GM12891 (cell line): Measurements from ENCODE around the gene SEPSECS.

Source experiments
- DNase-seq: peaks from one replicate; pipeline ENCODE4 v3.0.0; 2011; ENCODE audit warnings: low spot score; ENCODE audit not compliant: insufficient read length
- FAIRE-seq: peaks from 2 replicates; lab custom pipeline; 2011; peaks lifted over from hg19 to GRCh38; lab: Jason Lieb, UNC
- PAX5 ChIP-seq: IDR thresholded peaks from 2 replicates; pipeline ENCODE4 v1.6.1; 2011; ENCODE audit warnings: low read length, moderate library complexity, mild to moderate bottlenecking; ENCODE audit not compliant: insufficient read depth, severe bottlenecking
- POLR2A ChIP-seq: IDR thresholded peaks from 2 replicates; pipeline ENCODE4 v1.6.1; 2011; ENCODE audit warnings: low read depth, low read length, control low read depth
- POLR2AphosphoS5 ChIP-seq: IDR thresholded peaks from 2 replicates; pipeline ENCODE4 v1.6.1; 2011; ENCODE audit warnings: low read depth, low read length, control low read depth
- POU2F2 ChIP-seq: IDR thresholded peaks from 2 replicates; pipeline ENCODE4 v1.6.1; 2011; ENCODE audit warnings: low read depth, mild to moderate bottlenecking, control low read depth, low read length, moderate library complexity
- SPI1 ChIP-seq: IDR thresholded peaks from 2 replicates; pipeline ENCODE4 v1.6.1; 2011; ENCODE audit warnings: low read depth, low read length, control low read depth
- TAF1 ChIP-seq: IDR thresholded peaks from 2 replicates; pipeline ENCODE4 v1.6.1; 2011; ENCODE audit warnings: low read depth, low read length, control low read depth

Gene SEPSECS

DNA sequence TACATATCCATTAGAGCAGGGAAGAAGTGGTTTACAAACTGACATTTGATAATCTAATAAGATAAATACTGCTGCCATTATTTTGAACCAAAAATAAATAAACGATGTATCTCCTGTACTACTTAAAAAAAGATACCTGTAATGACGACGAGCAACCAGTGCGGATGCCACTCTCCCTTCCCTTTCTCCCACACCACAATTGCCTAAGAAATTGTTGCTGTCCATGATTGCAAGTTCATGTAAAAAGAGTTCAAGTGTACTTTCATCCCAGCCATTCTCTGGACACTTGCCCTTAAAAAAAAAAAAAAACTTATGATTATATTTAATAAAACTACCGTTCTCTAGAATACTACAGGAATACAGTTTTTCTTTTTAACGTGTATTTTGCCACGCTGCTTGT lies 1.4 kb downstream of the SEPSECS start:
- FAIRE-seq (no peak), DNase-seq (no peak)
- TF ChIP-seq POU2F2 (no peak), TAF1 (no peak), POLR2AphosphoS5 (no peak), PAX5 (no peak), POLR2A (no peak), SPI1 (no peak)

DNA sequence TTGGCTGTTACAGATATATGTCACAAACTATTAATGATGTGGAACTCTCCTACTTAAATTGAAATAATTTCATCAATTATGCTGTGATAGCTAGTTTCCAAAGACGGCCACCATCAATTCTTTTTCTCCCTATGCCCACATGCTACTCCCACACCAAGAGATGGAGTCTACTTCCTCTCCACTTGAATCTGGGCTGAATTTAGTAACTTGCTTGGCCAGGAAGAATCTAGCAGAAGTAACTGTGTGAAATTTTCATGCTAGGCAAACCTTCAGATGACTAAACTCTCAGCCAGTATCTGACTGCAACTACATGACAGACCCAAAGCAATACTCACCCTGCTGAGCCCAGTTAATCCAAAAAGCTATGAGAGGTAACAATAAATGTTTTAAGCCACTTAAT lies 3.2 kb downstream of the SEPSECS start:
- no peak for FAIRE-seq
- TF ChIP-seq TAF1 = no peak
- no peak for TF ChIP-seq POLR2A
- no peak for TF ChIP-seq POU2F2
- no peak for TF ChIP-seq PAX5
- no peak for TF ChIP-seq POLR2AphosphoS5
- no peak for TF ChIP-seq SPI1
- no peak for DNase-seq

DNA sequence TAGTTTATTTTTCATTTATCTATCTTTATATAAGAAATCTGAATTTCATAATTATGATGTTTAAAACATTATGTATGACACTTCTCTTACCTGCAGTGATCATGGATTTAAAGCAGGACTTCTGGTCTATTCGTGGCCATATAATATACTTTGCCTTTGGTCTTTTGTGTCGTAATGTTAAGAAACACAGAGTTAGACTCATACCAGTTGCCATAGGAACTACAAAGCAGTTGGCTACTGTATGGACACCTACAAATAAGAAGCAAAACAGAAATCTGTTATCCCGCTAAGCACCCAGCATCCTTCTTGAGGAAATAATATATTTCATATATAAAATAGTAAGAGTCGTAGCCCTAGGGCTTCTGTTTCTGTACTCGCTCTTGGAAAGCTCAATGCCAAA lies 4.3 kb downstream of the SEPSECS start:
- TF ChIP-seq TAF1 (no peak), SPI1 (no peak), POLR2A (no peak), PAX5 (no peak), POU2F2 (no peak)
- DNase-seq (no peak), FAIRE-seq (no peak)

DNA sequence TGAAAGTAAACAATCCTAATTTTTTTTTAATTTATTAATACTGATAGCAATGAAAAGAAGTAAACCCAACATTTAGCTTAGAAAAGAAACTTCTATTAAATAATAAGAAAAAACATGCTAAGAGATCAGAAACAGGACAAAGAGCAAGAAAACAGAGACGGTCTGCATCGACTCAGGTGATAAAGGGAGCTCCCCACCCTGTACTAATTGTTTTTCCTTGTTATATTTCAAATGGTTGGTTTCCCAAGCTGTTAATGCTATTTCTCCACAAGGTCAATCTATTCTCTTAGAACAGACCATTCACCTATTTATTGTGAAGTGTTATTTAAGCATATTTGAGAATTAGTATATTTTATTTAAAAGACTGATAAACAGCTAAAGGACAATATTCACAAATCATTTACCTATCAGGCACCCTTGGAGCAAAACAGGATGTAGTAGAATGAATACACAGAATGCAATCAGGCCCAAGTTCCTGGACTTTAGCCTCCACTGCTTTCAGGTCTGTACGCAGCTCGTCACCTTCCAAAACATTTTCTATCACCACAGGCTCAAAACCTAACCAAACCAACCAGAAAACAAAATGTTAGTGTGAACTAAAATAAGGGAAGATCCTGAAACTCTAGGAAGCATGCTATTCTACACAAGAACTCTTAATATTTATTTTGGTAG lies 5.5 kb downstream of the SEPSECS start:
- DNase-seq (no peak), FAIRE-seq (no peak)
- TF ChIP-seq SPI1 (no peak), POLR2AphosphoS5 (no peak), POLR2A (no peak), TAF1 (no peak), PAX5 (no peak), POU2F2 (no peak)

DNA sequence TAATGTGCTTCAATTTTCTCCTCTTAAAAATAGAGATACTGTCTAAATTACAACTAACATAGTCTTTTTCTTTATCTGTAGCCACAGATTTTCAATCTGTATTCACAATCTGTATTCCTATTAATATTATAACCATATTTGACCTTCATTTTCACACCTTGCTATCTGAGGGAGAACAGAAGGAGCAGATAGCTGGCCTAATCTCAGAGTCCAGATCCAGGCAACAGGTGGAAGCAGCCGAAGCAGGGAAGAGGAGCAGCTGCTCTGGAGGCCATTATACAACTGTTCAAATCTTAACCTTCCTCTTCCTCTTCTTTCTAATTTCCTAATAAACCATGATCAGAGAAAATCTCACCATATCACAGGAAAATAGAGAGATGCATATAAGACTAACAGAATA lies 14.2 kb downstream of the SEPSECS start:
- no peak for FAIRE-seq
- no peak for DNase-seq
- TF ChIP-seq PAX5 = no peak
- no peak for TF ChIP-seq POU2F2
- no peak for TF ChIP-seq POLR2A
- no peak for TF ChIP-seq TAF1
- TF ChIP-seq POLR2AphosphoS5 = no peak

DNA sequence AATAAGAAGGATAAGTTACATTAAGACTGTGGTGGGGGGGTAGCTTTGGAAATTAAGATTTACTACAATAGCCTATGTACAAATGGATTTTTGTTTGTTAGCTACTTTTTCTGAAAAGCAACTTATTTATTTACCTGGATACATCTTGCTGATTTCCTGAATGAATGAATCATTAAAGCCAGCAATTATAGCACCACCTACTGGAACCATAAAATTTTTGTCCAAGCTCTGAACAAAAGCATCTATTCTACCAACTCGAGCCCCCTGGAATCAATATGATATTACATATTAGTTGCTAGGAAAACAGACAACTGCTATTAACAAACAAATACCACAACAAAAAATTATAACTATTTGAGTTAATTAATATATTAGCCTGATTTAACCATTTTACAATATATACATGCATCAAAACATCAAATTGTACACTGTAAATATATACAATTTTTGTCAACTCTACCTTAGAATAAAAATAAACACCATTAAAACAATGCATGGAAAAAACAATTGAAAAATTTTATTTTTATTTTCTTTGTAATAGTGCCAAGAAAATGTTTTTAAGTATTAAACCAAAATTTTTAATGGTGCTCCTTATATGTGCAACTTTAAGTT lies 15.3 kb downstream of the SEPSECS start:
- no peak for FAIRE-seq
- no peak for DNase-seq
- TF ChIP-seq TAF1 = no peak
- TF ChIP-seq PAX5 = no peak
- TF ChIP-seq POU2F2 = no peak
- no peak for TF ChIP-seq SPI1
- TF ChIP-seq POLR2AphosphoS5 = no peak
- no peak for TF ChIP-seq POLR2A

DNA sequence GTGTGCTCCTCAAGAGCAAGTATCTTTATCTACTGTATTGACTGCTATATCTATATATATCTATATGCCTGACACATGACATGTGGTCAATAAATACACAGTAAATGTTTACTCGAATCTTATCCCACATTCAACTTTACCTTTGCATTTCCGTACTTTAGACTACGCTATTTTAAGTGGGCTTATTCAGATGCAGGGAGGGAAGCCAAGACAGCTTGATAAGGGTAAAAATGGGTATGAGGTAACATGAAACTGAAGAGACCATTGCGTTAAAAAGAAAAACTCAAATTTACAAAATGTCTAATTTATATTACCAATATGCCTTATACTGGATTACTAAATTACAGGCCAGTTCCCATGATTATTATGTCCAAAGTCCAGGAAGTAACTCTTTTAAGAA lies 17.8 kb downstream of the SEPSECS start:
- DNase-seq = no peak
- TF ChIP-seq POLR2AphosphoS5 (no peak), POLR2A (no peak), SPI1 (no peak), POU2F2 (no peak)
- no peak for FAIRE-seq

DNA sequence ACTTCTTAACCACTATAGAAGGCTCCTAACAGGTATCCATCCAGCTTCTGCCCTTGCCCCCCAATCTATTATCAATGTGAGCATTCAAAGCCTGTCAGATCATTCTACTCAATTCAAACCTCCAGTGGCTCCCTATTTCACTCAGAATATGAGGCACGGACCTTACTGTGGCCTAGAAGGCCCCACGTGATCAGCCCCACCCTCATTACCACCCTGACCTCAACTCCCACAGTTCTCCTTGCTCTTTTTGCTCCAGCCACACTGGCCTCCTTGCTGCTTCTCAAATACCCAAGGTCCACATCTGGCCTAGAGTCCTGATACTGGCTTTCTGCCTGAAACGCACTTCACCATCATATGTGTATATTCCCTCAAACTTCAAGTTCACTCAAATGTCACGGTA lies 18.7 kb downstream of the SEPSECS start:
- DNase-seq (no peak), FAIRE-seq (no peak)
- TF ChIP-seq SPI1 (no peak), POU2F2 (no peak), POLR2A (no peak), POLR2AphosphoS5 (no peak), TAF1 (no peak), PAX5 (no peak)

DNA sequence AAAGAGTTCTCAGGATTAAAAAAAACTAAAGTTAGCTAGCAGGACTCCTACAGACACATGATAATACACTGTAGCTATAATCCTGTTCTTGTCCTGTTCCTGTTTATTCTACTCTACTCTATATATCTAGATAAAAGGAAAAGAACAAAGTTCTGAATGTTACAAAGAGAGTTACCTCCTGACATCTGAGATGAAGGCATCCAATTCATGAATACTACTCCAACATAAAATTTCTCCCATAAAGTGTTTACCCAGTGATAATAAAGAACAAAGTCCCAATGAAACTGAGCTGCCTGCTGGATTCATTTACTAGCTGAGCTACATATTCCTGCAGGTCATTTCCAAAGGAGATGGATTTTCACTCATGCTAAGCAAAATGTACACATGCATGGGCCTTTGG lies 27.1 kb downstream of the SEPSECS start:
- TF ChIP-seq TAF1 (no peak), SPI1 (no peak), POLR2A (no peak), POU2F2 (no peak), PAX5 (no peak), POLR2AphosphoS5 (no peak)
- FAIRE-seq = no peak
- no peak for DNase-seq

DNA sequence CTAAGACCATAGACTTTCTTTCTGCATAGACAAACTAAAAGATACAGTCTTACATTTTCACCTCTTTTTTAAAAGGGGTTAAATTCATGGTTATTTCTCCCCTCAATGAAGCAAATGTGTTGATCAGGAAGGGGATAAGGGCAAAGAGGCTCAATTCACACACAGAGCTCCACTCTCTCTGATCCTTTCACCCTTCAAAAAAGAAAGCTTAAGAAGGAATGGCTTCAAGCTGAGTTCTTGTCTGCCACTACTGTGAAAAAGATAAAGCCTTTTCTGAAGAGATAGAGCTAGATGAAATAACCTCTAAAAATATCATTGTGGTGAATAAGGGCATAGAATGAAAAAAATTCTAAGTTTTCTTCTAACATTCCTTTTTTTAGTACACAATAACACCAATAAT lies 28.3 kb downstream of the SEPSECS start:
- DNase-seq = no peak
- no peak for TF ChIP-seq POU2F2
- TF ChIP-seq POLR2A = no peak
- TF ChIP-seq SPI1 = no peak
- TF ChIP-seq PAX5 = no peak
- no peak for TF ChIP-seq TAF1
- TF ChIP-seq POLR2AphosphoS5 = no peak
- FAIRE-seq = no peak
